Neural cell (in vitro differentiated cells): ENCODE measurements around the gene RBM20. TPM values are rescaled to one million over a fixed set of nuclear protein-coding genes. Genes with fewer than 3 reads are reported as not detected.
"Not testable (repeated sequence)": the region's sequence is repeated elsewhere in the genome, so short reads cannot be mapped to it uniquely, and the experiment has no call there.

Experiments used
- H2AFZ ChIP-seq: fragments of 200-600, 300-800 bp; sonication (generic), shearing (Covaris generic); 2 replicates; pipeline ENCODE4 v1.6.0; 2014; ENCODE audit warnings: low read depth, mild to moderate bottlenecking, antibody characterized with exemption, low read length, moderate library complexity
- H3F3A ChIP-seq: fragments of 200-600 bp; shearing (Covaris generic); 2 replicates; pipeline ENCODE4 v1.6.1; 2016; ENCODE audit warnings: mild to moderate bottlenecking, moderate library complexity, mixed read lengths, antibody characterized with exemption, low read length; ENCODE audit not compliant: insufficient read depth, poor library complexity, severe bottlenecking
- H3K27ac ChIP-seq: fragments of 200-600, 300-800 bp; sonication (generic), shearing (Covaris generic); 2 replicates; pipeline ENCODE4 v1.5.1; 2014; ENCODE audit warnings: mild to moderate bottlenecking, low read length, moderate library complexity
- H3K27me3 ChIP-seq: fragments of 300-800, 200-600 bp; sonication (generic), shearing (Covaris generic); 2 replicates; pipeline ENCODE4 v1.6.0; 2014; ENCODE audit warnings: mild to moderate bottlenecking, low read depth, low read length, moderate library complexity; ENCODE audit not compliant: insufficient read depth
- H3K36me3 ChIP-seq: fragments of 300-800, 200-600 bp; sonication (generic), shearing (Covaris generic); 2 replicates; pipeline ENCODE4 v1.5.1; 2014; ENCODE audit warnings: mild to moderate bottlenecking, antibody characterized with exemption, low read length, moderate library complexity; ENCODE audit not compliant: insufficient read depth
- H3K4me2 ChIP-seq: fragments of 300-800, 200-600 bp; sonication (generic), shearing (Covaris generic); 2 replicates; pipeline ENCODE4 v1.6.0; 2014; ENCODE audit warnings: mild to moderate bottlenecking, low read length
- H3K4me3 ChIP-seq: fragments of 300-800, 200-600 bp; sonication (generic), shearing (Covaris generic); 2 replicates; pipeline ENCODE4 v1.5.1; 2014; ENCODE audit warnings: mild to moderate bottlenecking, low read length, moderate library complexity
- H3K79me2 ChIP-seq: fragments of 200-600 bp; shearing (Covaris generic); replicated peaks from 2 replicates; pipeline ENCODE4 v1.6.0; 2014; ENCODE audit warnings: mild to moderate bottlenecking, low read length, moderate library complexity; ENCODE audit not compliant: insufficient read depth
- H3K9ac ChIP-seq: fragments of 300-800, 200-600 bp; sonication (generic), shearing (Covaris generic); 2 replicates; pipeline ENCODE4 v1.6.1; 2016; ENCODE audit warnings: mild to moderate bottlenecking, low read length, mixed read lengths
- H3K9me2 ChIP-seq: fragments of 200-600 bp; shearing (Covaris generic); 2 replicates; pipeline ENCODE4 v1.6.1; 2016; ENCODE audit warnings: mild to moderate bottlenecking, low read length, mixed read lengths; ENCODE audit not compliant: insufficient read depth
- H3K9me3 ChIP-seq: fragments of 200-600, 300-800 bp; sonication (generic), shearing (Covaris generic); 2 replicates; pipeline ENCODE4 v1.6.1; 2016; ENCODE audit warnings: mild to moderate bottlenecking, mixed run types, low read length, moderate library complexity, mixed read lengths
- H4K20me1 ChIP-seq: fragments of 200-600 bp; shearing (Covaris generic); 2 replicates; pipeline ENCODE4 v1.6.1; 2016; ENCODE audit warnings: mild to moderate bottlenecking, mixed run types; ENCODE audit not compliant: insufficient read depth
- EP300 ChIP-seq: fragments of 450-650 bp; conservative IDR thresholded peaks from 2 replicates; pipeline ENCODE4 v1.6.1; 2014; ENCODE audit warnings: antibody characterized with exemption, mild to moderate bottlenecking, moderate library complexity; ENCODE audit not compliant: poor library complexity, severe bottlenecking
- EZH2 ChIP-seq: fragments of 200-600, 300-800 bp; shearing (Covaris generic), sonication (generic); IDR thresholded peaks from 2 replicates; pipeline ENCODE4 v1.6.1; 2014; ENCODE audit warnings: antibody characterized with exemption, low read length, borderline replicate concordance, mild to moderate bottlenecking; ENCODE audit not compliant: insufficient read depth, poor library complexity, severe bottlenecking
- MXI1 ChIP-seq: fragments of 450-650 bp; conservative IDR thresholded peaks from 2 replicates; pipeline ENCODE4 v1.6.1; 2014; ENCODE audit warnings: antibody characterized with exemption, mild to moderate bottlenecking; ENCODE audit not compliant: poor library complexity, severe bottlenecking
- POLR2AphosphoS5 ChIP-seq: IDR thresholded peaks from 2 replicates; pipeline ENCODE4 v1.6.1; 2012
- RAD21 ChIP-seq: fragments of 450-650 bp; conservative IDR thresholded peaks from 2 replicates; pipeline ENCODE4 v1.6.1; 2014; ENCODE audit warnings: antibody characterized with exemption, mild to moderate bottlenecking, moderate library complexity
- REST ChIP-seq: IDR thresholded peaks from 2 replicates; pipeline ENCODE4 v1.6.1; 2012; ENCODE audit warnings: borderline replicate concordance
- SMC3 ChIP-seq: fragments of 450-650 bp; conservative IDR thresholded peaks from 2 replicates; pipeline ENCODE4 v1.6.1; 2014; ENCODE audit warnings: antibody characterized with exemption, mild to moderate bottlenecking, moderate library complexity; ENCODE audit not compliant: poor library complexity
- TAF1 ChIP-seq: IDR thresholded peaks from 2 replicates; pipeline ENCODE4 v1.6.1; 2012; ENCODE audit warnings: low read depth
- polyA plus RNA-seq: library from polyadenylated mRNA; depleted of rRNA; stranded (reverse); fragments of >200 nt; gene quantifications from 2 replicates; pipeline ENCODE4 v1.2.3, GENCODE V29; 2014
- TF ChIP-seq, protein P1 (sequence below): fragments of 450-650 bp; IDR thresholded peaks from 2 replicates; pipeline ENCODE4 v1.5.1; 2014; ENCODE audit warnings: antibody characterized with exemption, mild to moderate bottlenecking, moderate library complexity; ENCODE audit not compliant: poor library complexity, severe bottlenecking

RBM20 gene
- polyA plus RNA-seq, 1 donor from 2014 or later, result 0.07 TPM

GRCh38 chr10:110659558-110659957 is 15.4 kb downstream of the RBM20 start:
- Histone ChIP-seq H3K27ac (no peak overlapping the region), H3K79me2 (no peaks in the 10 kb centered on the region), H3K9ac (no peak overlapping the region), H3K36me3 (no peaks in the 10 kb centered on the region), H4K20me1 (no peaks in the 10 kb centered on the region), H3K9me2 (no peaks in the 10 kb centered on the region), H3K4me2 (no peak overlapping the region), H3K9me3 (no peaks in the 10 kb centered on the region), H3K4me3 (no peak overlapping the region), H3K27me3 (no peaks in the 10 kb centered on the region), H3F3A (no peaks in the 10 kb centered on the region), H2AFZ (no peak overlapping the region)
- TF ChIP-seq MXI1, result no peak
- TF ChIP-seq EZH2, result no peak
- TF ChIP-seq REST, result no peak
- no peak for TF ChIP-seq EP300
- no peak for TF ChIP-seq RAD21
- TF ChIP-seq, protein P1, sequence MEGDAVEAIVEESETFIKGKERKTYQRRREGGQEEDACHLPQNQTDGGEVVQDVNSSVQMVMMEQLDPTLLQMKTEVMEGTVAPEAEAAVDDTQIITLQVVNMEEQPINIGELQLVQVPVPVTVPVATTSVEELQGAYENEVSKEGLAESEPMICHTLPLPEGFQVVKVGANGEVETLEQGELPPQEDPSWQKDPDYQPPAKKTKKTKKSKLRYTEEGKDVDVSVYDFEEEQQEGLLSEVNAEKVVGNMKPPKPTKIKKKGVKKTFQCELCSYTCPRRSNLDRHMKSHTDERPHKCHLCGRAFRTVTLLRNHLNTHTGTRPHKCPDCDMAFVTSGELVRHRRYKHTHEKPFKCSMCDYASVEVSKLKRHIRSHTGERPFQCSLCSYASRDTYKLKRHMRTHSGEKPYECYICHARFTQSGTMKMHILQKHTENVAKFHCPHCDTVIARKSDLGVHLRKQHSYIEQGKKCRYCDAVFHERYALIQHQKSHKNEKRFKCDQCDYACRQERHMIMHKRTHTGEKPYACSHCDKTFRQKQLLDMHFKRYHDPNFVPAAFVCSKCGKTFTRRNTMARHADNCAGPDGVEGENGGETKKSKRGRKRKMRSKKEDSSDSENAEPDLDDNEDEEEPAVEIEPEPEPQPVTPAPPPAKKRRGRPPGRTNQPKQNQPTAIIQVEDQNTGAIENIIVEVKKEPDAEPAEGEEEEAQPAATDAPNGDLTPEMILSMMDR, result no peak
- TF ChIP-seq TAF1, result no peak
- no peak for TF ChIP-seq POLR2AphosphoS5
- TF ChIP-seq SMC3, result no peak

DNA sequence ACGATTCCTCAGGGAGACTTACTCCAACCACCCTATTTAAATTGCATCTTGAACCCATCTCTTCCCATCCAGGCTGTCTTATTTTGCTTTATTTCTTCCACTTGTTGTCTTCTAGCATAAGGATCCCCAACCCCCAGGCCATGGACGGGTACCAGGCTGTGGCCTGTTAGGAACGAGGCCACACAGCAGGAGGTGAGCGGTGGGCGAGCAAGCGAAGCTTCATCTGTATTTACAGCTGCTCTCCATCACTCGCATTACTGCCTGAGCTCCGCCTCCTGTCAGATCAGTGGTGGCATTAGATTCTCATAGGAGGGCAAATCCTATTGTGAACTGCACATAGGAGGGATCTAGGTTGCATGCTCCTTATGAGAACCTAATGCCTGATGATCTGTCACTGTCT is 16.2 kb downstream of the RBM20 start:
- not testable (repeated sequence) for H3K4me3 ChIP-seq, H3K9ac ChIP-seq, H3K36me3 ChIP-seq, H2AFZ ChIP-seq, H3K27me3 ChIP-seq, H3K79me2 ChIP-seq, H3F3A ChIP-seq, H3K9me3 ChIP-seq, H3K4me2 ChIP-seq, H3K27ac ChIP-seq, H3K9me2 ChIP-seq, H4K20me1 ChIP-seq

DNA sequence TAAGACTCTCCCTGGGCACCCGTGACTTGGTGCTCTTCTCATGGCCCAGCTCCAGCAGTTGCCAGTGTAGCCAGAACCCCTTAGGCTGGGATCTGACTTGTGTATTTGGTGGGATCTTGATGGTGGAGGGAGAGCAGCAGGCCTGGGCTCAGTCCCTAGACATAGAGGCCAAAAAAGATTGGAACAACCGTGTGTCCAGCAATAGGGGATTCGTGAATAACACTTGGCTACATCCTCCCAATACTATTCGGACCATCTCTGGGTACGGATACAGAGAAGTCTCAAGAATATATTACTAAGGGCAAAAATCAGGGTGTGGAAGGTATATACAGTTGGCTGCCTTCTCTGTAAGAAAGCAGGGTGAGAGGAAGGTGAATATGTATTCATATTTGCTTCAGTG is 17.2 kb downstream of the RBM20 start:
- Histone ChIP-seq H3K4me2 (no peak overlapping the region), H3K27me3 (no peaks in the 10 kb centered on the region)

More for the DNA sequence above, 17.2 kb downstream of the RBM20 start:
- Histone ChIP-seq H3K9ac (no peak overlapping the region), H3K36me3 (no peaks in the 10 kb centered on the region), H3K9me3 (no peaks in the 10 kb centered on the region), H3K9me2 (no peaks in the 10 kb centered on the region), H3F3A (no peaks in the 10 kb centered on the region), H3K79me2 (no peaks in the 10 kb centered on the region), H3K4me3 (no peak overlapping the region), H3K27ac (no peak overlapping the region), H2AFZ (no peak overlapping the region), H4K20me1 (no peaks in the 10 kb centered on the region)
- no peak for TF ChIP-seq RAD21
- no peak for TF ChIP-seq EP300
- no peak for TF ChIP-seq MXI1
- TF ChIP-seq REST, result no peak
- TF ChIP-seq, protein P1, result no peak
- TF ChIP-seq POLR2AphosphoS5, result no peak
- no peak for TF ChIP-seq EZH2
- no peak for TF ChIP-seq SMC3
- no peak for TF ChIP-seq TAF1
